GM21515 (cell line): ENCODE data around the gene TRPV6.
A peak's percentile ranks its signal among the peaks of the same experiment; 100 is the strongest.

Experiments used
- ATAC-seq: cut with Tn5 transposase; IDR thresholded peaks from one replicate; pipeline ENCODE4 v1.9.1; 2021; ENCODE audit not compliant: unreplicated experiment

Gene TRPV6

GRCh38 chr7:142886866-142887265 is 1.3 kb upstream of the TRPV6 start:
- no peak for ATAC-seq

- ATAC-seq, result no peak
These were observed 1.3 kb downstream of the TRPV6 start for GRCh38 chr7:142884286-142884640.

- no peak for ATAC-seq
These were observed 1.8 kb downstream of the TRPV6 start for GRCh38 chr7:142883571-142884285.

- no peak for ATAC-seq
These were observed 2.4 kb downstream of the TRPV6 start for GRCh38 chr7:142883145-142883544.

GRCh38 chr7:142882338-142882678 is 3.2 kb downstream of the TRPV6 start:
- no peak for ATAC-seq

GRCh38 chr7:142881586-142882337 is 3.8 kb downstream of the TRPV6 start:
- no peak for ATAC-seq

- ATAC-seq, result peak; percentile 62
These were observed 4.6 kb downstream of the TRPV6 start for GRCh38 chr7:142880876-142881505.

GRCh38 chr7:142879060-142879459 is 6.5 kb downstream of the TRPV6 start:
- ATAC-seq, result no peak

- ATAC-seq, result no peak
These were observed 7.2 kb downstream of the TRPV6 start for GRCh38 chr7:142878315-142878714.

- ATAC-seq, result no peak
These were observed 8.3 kb downstream of the TRPV6 start for GRCh38 chr7:142876991-142877910.

- no peak for ATAC-seq
These were observed 9.1 kb downstream of the TRPV6 start for GRCh38 chr7:142876236-142876960.

- no peak for ATAC-seq
These were observed 10.1 kb downstream of the TRPV6 start for GRCh38 chr7:142875456-142875855.

- ATAC-seq, result no peak
These were observed 10.7 kb downstream of the TRPV6 start for GRCh38 chr7:142874837-142875236.

- ATAC-seq, result no peak
These were observed 11.1 kb downstream of the TRPV6 start for GRCh38 chr7:142874409-142874808.

GRCh38 chr7:142873871-142874270 is 11.7 kb downstream of the TRPV6 start:
- ATAC-seq, result no peak

GRCh38 chr7:142873281-142873784 is 12.2 kb downstream of the TRPV6 start:
- peak; percentile 83 for ATAC-seq

- no peak for ATAC-seq
These were observed 13.4 kb downstream of the TRPV6 start for GRCh38 chr7:142872106-142872675.

GRCh38 chr7:142871260-142872105 is 14.1 kb downstream of the TRPV6 start:
- ATAC-seq, result no peak
